IMR-90 (cell line): ENCODE measurements around the gene TTLL9. TPM values are rescaled to one million over a fixed set of nuclear protein-coding genes. Genes with fewer than 3 reads are reported as not detected.

Experiments used
- ATAC-seq: fragments of 200-7000 bp; cut with Tn5 transposase; 2 replicates; pipeline ENCODE4 v1.9.1; 2020; ENCODE audit warnings: low read depth, mild to moderate bottlenecking, moderate library complexity
- BruUV-seq: library from RNA; stranded (reverse); fragments of 400-500 nt; replicated peaks from 2 replicates; lab custom pipeline; 2021; lab: Mats Ljungman, UMichigan
- CTCF ChIA-PET: fragments of 300-600 bp; formaldehyde crosslinking; extraction: SDS; loops from one replicate; lab custom pipeline; 2021; ENCODE audit warnings: antibody characterized with exemption; lab: Yijun Ruan, JAX
- POLR2A ChIA-PET: fragments of 300-600 bp; sonication (Branson Sonifier 250); formaldehyde crosslinking; loops from one replicate; lab custom pipeline; 2022; ENCODE audit warnings: antibody characterized with exemption; ENCODE audit not compliant: unreplicated experiment; lab: Charles Lee
- DNase-seq: peaks from one replicate; pipeline ENCODE4 v3.0.0; 2013
- H2AFZ ChIP-seq: replicated peaks from 2 replicates; pipeline ENCODE3; 2013; ENCODE audit warnings: low read length, mild to moderate bottlenecking; ENCODE audit not compliant: poor library complexity
- H2AK5ac ChIP-seq: 2 replicates; pipeline ENCODE4 v1.6.1; 2013; ENCODE audit warnings: low read depth, low read length, inconsistent platforms
- H2AK9ac ChIP-seq: replicated peaks from 2 replicates; pipeline ENCODE3; 2013; ENCODE audit warnings: mild to moderate bottlenecking, low read depth, low read length, moderate library complexity; ENCODE audit not compliant: poor library complexity
- H2BK120ac ChIP-seq: 2 replicates; pipeline ENCODE4 v1.6.1; 2013; ENCODE audit warnings: low read depth, low read length, inconsistent platforms
- H2BK15ac ChIP-seq: 3 replicates; pipeline ENCODE4 v1.6.1; 2013; ENCODE audit warnings: low read depth, low read length, inconsistent platforms
- H2BK20ac ChIP-seq: 2 replicates; pipeline ENCODE4 v1.6.1; 2013; ENCODE audit warnings: low read depth, mild to moderate bottlenecking, inconsistent platforms, low read length, moderate library complexity
- H2BK5ac ChIP-seq: 2 replicates; pipeline ENCODE4 v1.6.1; 2013; ENCODE audit warnings: mild to moderate bottlenecking, low read depth, low read length, inconsistent platforms; ENCODE audit not compliant: poor library complexity, severe bottlenecking
- H3K14ac ChIP-seq: replicated peaks from 2 replicates; pipeline ENCODE4 v1.6.1; 2013; ENCODE audit warnings: low read depth, low read length, inconsistent platforms
- H3K18ac ChIP-seq: 2 replicates; pipeline ENCODE4 v1.6.1; 2013; ENCODE audit warnings: low read depth, low read length, control low read depth
- H3K23ac ChIP-seq: 2 replicates; pipeline ENCODE4 v1.6.1; 2013; ENCODE audit warnings: low read depth, low read length, inconsistent platforms
- H3K27ac ChIP-seq: 2 replicates; pipeline ENCODE4 v1.5.1; 2013; ENCODE audit warnings: mild to moderate bottlenecking, control low read depth, low read length; ENCODE audit not compliant: insufficient read depth
- H3K27me3 ChIP-seq: 2 replicates; pipeline ENCODE4 v1.6.1; 2013; ENCODE audit warnings: low read length; ENCODE audit not compliant: control insufficient read depth, insufficient read depth
- H3K36me3 ChIP-seq: 2 replicates; pipeline ENCODE4 v1.6.1; 2013; ENCODE audit warnings: low read length, mixed read lengths; ENCODE audit not compliant: control insufficient read depth, insufficient read depth
- H3K4ac ChIP-seq: 2 replicates; pipeline ENCODE4 v1.6.1; 2013; ENCODE audit warnings: low read depth, low read length, inconsistent platforms
- H3K4me1 ChIP-seq: 2 replicates; pipeline ENCODE4 v1.6.1; 2013; ENCODE audit warnings: low read length, mixed read lengths; ENCODE audit not compliant: control insufficient read depth, insufficient read depth
- H3K4me2 ChIP-seq: 2 replicates; pipeline ENCODE4 v1.6.1; 2013; ENCODE audit warnings: low read depth, mild to moderate bottlenecking, control low read depth, low read length, moderate library complexity
- H3K4me3 ChIP-seq: 2 replicates; pipeline ENCODE4 v1.5.1; 2013; ENCODE audit warnings: low read depth, mild to moderate bottlenecking, control low read depth, low read length, moderate library complexity; ENCODE audit not compliant: insufficient read depth
- H3K56ac ChIP-seq: 2 replicates; pipeline ENCODE4 v1.6.1; 2013; ENCODE audit warnings: low read length, inconsistent platforms; ENCODE audit not compliant: insufficient read depth; ENCODE audit errors: extremely low read depth
- H3K79me1 ChIP-seq, 2 experiments: 2 replicates each; pipeline ENCODE4 v1.6.1; 2013; ENCODE audit warnings: low read length in 2 of 2, inconsistent platforms in 1 of 2, low read depth in 1 of 2
- H3K9ac ChIP-seq: 2 replicates; pipeline ENCODE4 v1.6.1; 2013; ENCODE audit warnings: low read depth, low read length, control low read depth
- H3K9me1 ChIP-seq: 2 replicates; pipeline ENCODE4 v1.6.1; 2013; ENCODE audit warnings: low read length, inconsistent platforms; ENCODE audit not compliant: insufficient read depth
- H3K9me3 ChIP-seq: 2 replicates; pipeline ENCODE4 v1.6.1; 2013; ENCODE audit warnings: low read length; ENCODE audit not compliant: control insufficient read depth, insufficient read depth
- H4K20me1 ChIP-seq: 2 replicates; pipeline ENCODE4 v1.6.1; 2013; ENCODE audit warnings: low read length, inconsistent platforms; ENCODE audit not compliant: insufficient read depth
- H4K5ac ChIP-seq: 2 replicates; pipeline ENCODE4 v1.6.1; 2013; ENCODE audit warnings: mild to moderate bottlenecking, low read depth, low read length, control low read depth
- H4K8ac ChIP-seq, 2 experiments: 2 replicates each; pipeline ENCODE4 v1.6.1; 2013; ENCODE audit warnings: low read depth in 2 of 2, low read length in 2 of 2, control low read depth in 1 of 2, inconsistent platforms in 1 of 2
- H4K91ac ChIP-seq: 2 replicates; pipeline ENCODE4 v1.6.1; 2013; ENCODE audit warnings: low read depth, low read length, inconsistent platforms; ENCODE audit not compliant: insufficient read depth
- CHD1 ChIP-seq: IDR thresholded peaks from 2 replicates; pipeline ENCODE4 v1.6.1; 2012; ENCODE audit warnings: low read depth, low read length, improper control_type of control experiment
- FOS ChIP-seq: fragments of 150-350 bp; IDR thresholded peaks from 2 replicates; pipeline ENCODE4 v1.6.1; 2016; ENCODE audit warnings: low read depth, low read length
- MAFK ChIP-seq: IDR thresholded peaks from 2 replicates; pipeline ENCODE4 v1.6.1; 2012; ENCODE audit warnings: low read depth, low read length, improper control_type of control experiment
- MAZ ChIP-seq: IDR thresholded peaks from 2 replicates; pipeline ENCODE4 v1.6.1; 2012; ENCODE audit warnings: low read depth, mild to moderate bottlenecking, low read length, improper control_type of control experiment, moderate library complexity, borderline replicate concordance
- NFE2L2 ChIP-seq: fragments of 150-350 bp; IDR thresholded peaks from 2 replicates; pipeline ENCODE4 v1.6.1; 2016; ENCODE audit warnings: low read depth, mild to moderate bottlenecking, low read length
- POLR2A ChIP-seq: IDR thresholded peaks from 2 replicates; pipeline ENCODE4 v1.6.1; 2012; ENCODE audit warnings: mild to moderate bottlenecking, low read depth, low read length
- RCOR1 ChIP-seq: IDR thresholded peaks from 2 replicates; pipeline ENCODE4 v1.6.1; 2012; ENCODE audit warnings: mild to moderate bottlenecking, low read length, improper control_type of control experiment; ENCODE audit not compliant: insufficient replicate concordance
- RFX5 ChIP-seq: IDR thresholded peaks from 2 replicates; pipeline ENCODE4 v1.8.0; 2012; ENCODE audit warnings: low read depth, mild to moderate bottlenecking, low read length, moderate library complexity
- SMC3 ChIP-seq: fragments of 150-350 bp; IDR thresholded peaks from 2 replicates; pipeline ENCODE4 v1.6.1; 2016; ENCODE audit warnings: low read depth, mild to moderate bottlenecking, antibody characterized with exemption, low read length, moderate library complexity
- WGBS, 2 experiments: methylation state at CpG; one replicate each; pipeline versions ENCODE4 v1.1.5 to v1.1.7; 2013; ENCODE audit warnings: missing lambda C conversion rate in 2 of 2; ENCODE audit not compliant: insufficient read length in 1 of 2; ENCODE audit errors: extremely low coverage in 2 of 2; 5-methylcytosine and 5-hydroxymethylcytosine counted together
- dilution Hi-C: fragments of 300-500 bp; cut with HindIII; formaldehyde crosslinking; loops from one replicate; pipeline ENCODE4 v1.14.3; 2018; ENCODE audit warnings: low sequenced_read_pairs; ENCODE audit not compliant: unreplicated experiment
- in situ Hi-C: fragments of 300-500 bp; cut with MboI; formaldehyde crosslinking; loops from 3 replicates; pipeline ENCODE4 v1.14.3; 2019; ENCODE audit warnings: low sequenced_read_pairs, inconsistent platforms, mixed read lengths
- intact Hi-C: fragments of 100-400 bp; cut with micrococcal nuclease; formaldehyde crosslinking; loops from 2 replicates; pipeline ENCODE4 v1.10.0; 2022
- polyA plus RNA-seq, 3 experiments: library from polyadenylated mRNA; depleted of rRNA; stranded (reverse); fragments of >200 nt; gene quantifications; 2 replicates each; pipeline ENCODE4 v1.2.3, GENCODE V29; 2012; ENCODE audit warnings: low replicate concordance in 1 of 3
- total RNA-seq: library from RNA; depleted of rRNA; stranded (reverse); fragments of >200 nt; gene quantifications from 2 replicates; pipeline ENCODE4 v1.2.3, GENCODE V29; 2012
- TF ChIP-seq, protein P1 (sequence below): fragments of 150-350 bp; IDR thresholded peaks from 2 replicates; pipeline ENCODE4 v1.6.1; 2017; ENCODE audit warnings: mild to moderate bottlenecking, antibody characterized with exemption, low read length, low read depth
- TF ChIP-seq, protein P2 (sequence below): conservative IDR thresholded peaks from 2 replicates; pipeline ENCODE4 v1.5.1; 2012; ENCODE audit warnings: mild to moderate bottlenecking, low read depth, low read length, improper control_type of control experiment

Gene TTLL9
- total and polyA plus RNA-seq, 2 of the 4 experiments (the other 2 are of a cell fraction): not detected

DNA sequence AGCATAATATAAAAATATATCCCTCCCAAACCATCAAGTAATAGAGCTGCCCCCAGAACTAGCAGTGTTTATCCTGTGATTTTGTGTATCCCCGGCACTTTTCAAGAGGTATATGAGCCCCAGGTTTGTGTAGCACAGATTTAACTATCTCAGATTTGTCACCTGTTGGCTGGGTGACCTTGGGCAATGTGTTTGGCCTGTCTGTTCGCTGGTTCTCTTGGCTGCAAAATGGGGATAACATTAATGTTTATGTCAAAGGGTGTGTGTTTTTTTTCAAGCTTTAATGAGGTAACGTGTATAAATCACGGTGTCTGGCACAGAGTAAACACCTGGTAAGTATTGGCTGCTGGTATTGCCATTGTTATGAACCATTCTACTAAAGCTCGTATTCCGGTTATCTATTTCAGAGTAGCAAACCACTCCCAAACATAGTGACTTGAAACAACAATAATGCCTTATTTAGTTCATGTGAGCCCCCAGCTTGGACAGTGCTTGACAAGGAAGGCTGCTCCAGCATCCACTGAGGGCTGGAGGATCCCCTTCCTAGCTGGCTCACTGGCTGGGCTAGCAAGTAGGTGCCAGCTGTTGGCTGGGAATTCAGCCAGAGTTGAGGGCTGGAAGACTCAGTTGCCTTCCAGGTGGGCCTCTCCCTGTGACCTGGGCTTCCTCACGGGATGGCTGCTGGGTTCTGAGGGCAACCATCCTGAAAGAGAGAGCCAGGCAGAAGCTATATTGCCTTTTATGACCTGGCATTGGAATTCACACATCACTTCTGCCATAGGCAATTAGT lies 45.3 kb downstream of the TTLL9 start (continued):
- TF ChIP-seq, protein P1, sequence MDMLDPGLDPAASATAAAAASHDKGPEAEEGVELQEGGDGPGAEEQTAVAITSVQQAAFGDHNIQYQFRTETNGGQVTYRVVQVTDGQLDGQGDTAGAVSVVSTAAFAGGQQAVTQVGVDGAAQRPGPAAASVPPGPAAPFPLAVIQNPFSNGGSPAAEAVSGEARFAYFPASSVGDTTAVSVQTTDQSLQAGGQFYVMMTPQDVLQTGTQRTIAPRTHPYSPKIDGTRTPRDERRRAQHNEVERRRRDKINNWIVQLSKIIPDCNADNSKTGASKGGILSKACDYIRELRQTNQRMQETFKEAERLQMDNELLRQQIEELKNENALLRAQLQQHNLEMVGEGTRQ: no peak

DNA sequence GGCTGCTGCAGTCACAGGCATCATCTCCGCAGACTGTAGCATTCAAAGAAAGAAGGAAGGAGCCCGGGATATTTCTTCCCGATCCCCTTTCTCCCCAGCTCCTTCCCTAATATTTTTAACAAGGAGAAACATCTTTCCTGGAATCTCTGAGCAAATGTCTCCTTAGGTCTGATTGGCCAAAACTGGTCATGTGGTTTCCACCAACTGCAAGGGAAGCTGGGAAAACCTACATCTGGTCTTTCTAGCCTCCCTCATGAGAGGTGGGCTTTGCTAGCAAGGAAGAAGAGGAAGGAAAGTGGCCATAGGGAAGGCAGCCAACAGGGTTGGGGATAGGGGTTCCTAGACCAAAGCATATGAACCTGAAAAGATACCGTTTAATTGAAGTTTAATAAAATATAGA lies 46.3 kb downstream of the TTLL9 start:
- no peaks in the 10 kb centered on the region for H3K79me1 ChIP-seq
- no peak overlapping the region for H3K4me3 ChIP-seq
- H2BK20ac ChIP-seq: no peak overlapping the region
- DNase-seq: no peak
- no peak overlapping the region for H2AFZ ChIP-seq
- H3K23ac ChIP-seq: no peak overlapping the region
- no peak overlapping the region for H2BK15ac ChIP-seq
- no peak overlapping the region for H3K27ac ChIP-seq
- ATAC-seq: no peak
- no peak overlapping the region for H4K5ac ChIP-seq
- dilution Hi-C loops (no loop called here), intact Hi-C loops (loop anchor here (5.0 kb wide), 1 partner anchor 746 kb away; no protein-coding TSS in a partner anchor), in situ Hi-C loops (no loop called here)
- ChIA-PET POLR2A (no interaction called here), CTCF (no interaction called here)
- no peaks in the 10 kb centered on the region for H3K9me3 ChIP-seq
- no peak overlapping the region for H3K56ac ChIP-seq
- H2AK5ac ChIP-seq: no peak overlapping the region
- H4K91ac ChIP-seq: no peak overlapping the region
- WGBS, 2 experiments: no CpG with 5 or more reads among the region's 4 CpGs
- TF ChIP-seq, protein P1: no peak
- TF ChIP-seq MAFK (no peak), MAZ (no peak), POLR2A (no peak), FOS (no peak), CHD1 (no peak), RCOR1 (no peak), NFE2L2 (no peak), SMC3 (no peak), RFX5 (no peak)
- TF ChIP-seq, protein P2, sequence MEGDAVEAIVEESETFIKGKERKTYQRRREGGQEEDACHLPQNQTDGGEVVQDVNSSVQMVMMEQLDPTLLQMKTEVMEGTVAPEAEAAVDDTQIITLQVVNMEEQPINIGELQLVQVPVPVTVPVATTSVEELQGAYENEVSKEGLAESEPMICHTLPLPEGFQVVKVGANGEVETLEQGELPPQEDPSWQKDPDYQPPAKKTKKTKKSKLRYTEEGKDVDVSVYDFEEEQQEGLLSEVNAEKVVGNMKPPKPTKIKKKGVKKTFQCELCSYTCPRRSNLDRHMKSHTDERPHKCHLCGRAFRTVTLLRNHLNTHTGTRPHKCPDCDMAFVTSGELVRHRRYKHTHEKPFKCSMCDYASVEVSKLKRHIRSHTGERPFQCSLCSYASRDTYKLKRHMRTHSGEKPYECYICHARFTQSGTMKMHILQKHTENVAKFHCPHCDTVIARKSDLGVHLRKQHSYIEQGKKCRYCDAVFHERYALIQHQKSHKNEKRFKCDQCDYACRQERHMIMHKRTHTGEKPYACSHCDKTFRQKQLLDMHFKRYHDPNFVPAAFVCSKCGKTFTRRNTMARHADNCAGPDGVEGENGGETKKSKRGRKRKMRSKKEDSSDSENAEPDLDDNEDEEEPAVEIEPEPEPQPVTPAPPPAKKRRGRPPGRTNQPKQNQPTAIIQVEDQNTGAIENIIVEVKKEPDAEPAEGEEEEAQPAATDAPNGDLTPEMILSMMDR: no peak
- no TSS peak for BruUV-seq
- H4K8ac ChIP-seq: no peak overlapping the region
- no peak overlapping the region for H2BK120ac ChIP-seq
- no peaks in the 10 kb centered on the region for H3K36me3 ChIP-seq
- H2AK9ac ChIP-seq: no peak overlapping the region
- H3K4ac ChIP-seq: no peak overlapping the region
- H3K9me1 ChIP-seq: no peaks in the 10 kb centered on the region
- no peak overlapping the region for H2BK5ac ChIP-seq
- no peaks in the 10 kb centered on the region for H3K4me1 ChIP-seq
- H3K9ac ChIP-seq: no peak overlapping the region
- no peaks in the 10 kb centered on the region for H4K20me1 ChIP-seq
- H3K14ac ChIP-seq: no peak overlapping the region
- no peak overlapping the region for H3K4me2 ChIP-seq
- H3K27me3 ChIP-seq: peaks cover 48% of the 10 kb centered on the region
- no peak overlapping the region for H3K18ac ChIP-seq
